GM12878 (cell line): ENCODE measurements around the gene DAAM1. TPM values are rescaled to one million over a fixed set of nuclear protein-coding genes. Genes with fewer than 3 reads are reported as not detected.
A peak's percentile ranks its signal among the peaks of the same experiment; 100 is the strongest.

ENCODE experiments used
- ATAC-seq: fragments of 200-7000 bp; cut with Tn5 transposase; 3 replicates; pipeline ENCODE4 v1.9.1; 2020; ENCODE audit warnings: mild to moderate bottlenecking, moderate library complexity
- BruUV-seq: library from RNA; stranded (reverse); fragments of 400-500 nt; replicated peaks from 2 replicates; lab custom pipeline; 2021; lab: Mats Ljungman, UMichigan
- CTCF ChIA-PET: fragments of 300-600 bp; sonication (Branson Sonifier 250); formaldehyde crosslinking; extraction: SDS; loops from one replicate; lab custom pipeline; 2021; ENCODE audit warnings: inconsistent platforms; lab: Yijun Ruan, JAX
- POLR2A ChIA-PET: fragments of 350-600 bp; formaldehyde crosslinking; extraction: SDS; loops from one replicate; lab custom pipeline; 2021; ENCODE audit warnings: inconsistent platforms; lab: Charles Lee
- RAD21 ChIA-PET: fragments of 300-600 bp; sonication (Branson Sonifier 250); formaldehyde crosslinking; loops from one replicate; lab custom pipeline; 2023; ENCODE audit warnings: antibody characterized with exemption; ENCODE audit not compliant: unreplicated experiment; lab: Charles Lee
- SMC1A ChIA-PET: fragments of 300-600 bp; sonication (Branson Sonifier 250); formaldehyde crosslinking; loops from one replicate; lab custom pipeline; 2023; ENCODE audit not compliant: unreplicated experiment, uncharacterized antibody; lab: Charles Lee
- DNase-seq: peaks from one replicate; pipeline ENCODE4 v3.0.0-alpha.2; 2011; ENCODE audit warnings: low read depth, low spot score
- FAIRE-seq: peaks from 3 replicates; lab custom pipeline; 2011; peaks lifted over from hg19 to GRCh38; lab: Jason Lieb, UNC
- H2AFZ ChIP-seq: 2 replicates; pipeline ENCODE4 v1.6.0; 2011; ENCODE audit warnings: low read depth, low read length, control low read depth; ENCODE audit not compliant: control insufficient read depth
- H3K27ac ChIP-seq: 2 replicates; pipeline ENCODE4 v1.5.1; 2011; ENCODE audit warnings: control low read depth; ENCODE audit not compliant: control insufficient read depth, insufficient read depth
- H3K27me3 ChIP-seq, 2 experiments: replicated peaks in 1 of 2; 2 replicates each; pipeline versions ENCODE4 v1.6.0 to v1.6.1; 2011; ENCODE audit warnings: low read length in 1 of 2; ENCODE audit not compliant: control insufficient read depth in 2 of 2, insufficient read depth in 2 of 2
- H3K36me3 ChIP-seq, 2 experiments: 2 replicates each; pipeline ENCODE4 v1.5.1; 2011; ENCODE audit warnings: low read length in 1 of 2; ENCODE audit not compliant: control insufficient read depth in 2 of 2, insufficient read depth in 2 of 2
- H3K4me1 ChIP-seq: 2 replicates; pipeline ENCODE4 v1.6.1; 2011; ENCODE audit warnings: mild to moderate bottlenecking, low read length, moderate library complexity, mixed read lengths; ENCODE audit not compliant: control insufficient read depth, insufficient read depth
- H3K4me2 ChIP-seq: 2 replicates; pipeline ENCODE4 v1.6.0; 2011; ENCODE audit warnings: control low read depth; ENCODE audit not compliant: control insufficient read depth, insufficient read depth
- H3K4me3 ChIP-seq: fragments of 200-600 bp; sonication (generic); 2 replicates; pipeline ENCODE4 v1.5.1; 2016
- H3K79me2 ChIP-seq: 2 replicates; pipeline ENCODE4 v1.6.0; 2011; ENCODE audit warnings: low read length; ENCODE audit not compliant: control insufficient read depth, insufficient read depth
- H3K9ac ChIP-seq: 2 replicates; pipeline ENCODE4 v1.8.0; 2011; ENCODE audit warnings: low read length, control low read depth, mixed read lengths; ENCODE audit not compliant: control insufficient read depth, insufficient read depth
- H3K9me3 ChIP-seq: replicated peaks from 3 replicates; pipeline ENCODE4 v1.5.1; 2011; ENCODE audit warnings: mild to moderate bottlenecking, low read length; ENCODE audit not compliant: control insufficient read depth, insufficient read depth
- H4K20me1 ChIP-seq: 2 replicates; pipeline ENCODE4 v1.6.0; 2011; ENCODE audit not compliant: control insufficient read depth, insufficient read depth
- MYC ChIP-seq: IDR thresholded peaks from 2 replicates; pipeline ENCODE4 v1.6.1; 2011; ENCODE audit warnings: mild to moderate bottlenecking, low read length, moderate library complexity, inconsistent platforms; ENCODE audit not compliant: insufficient read depth, insufficient replicate concordance, insufficient read length, severe bottlenecking
- NFYA ChIP-seq: IDR thresholded peaks from 2 replicates; pipeline ENCODE4 v1.6.1; 2011; ENCODE audit warnings: low read depth, mild to moderate bottlenecking, low read length, improper control_type of control experiment, borderline replicate concordance
- STAT1 ChIP-seq: fragments of 450-650 bp; conservative IDR thresholded peaks from 2 replicates; pipeline ENCODE4 v1.6.1; 2014; ENCODE audit warnings: antibody characterized with exemption, mild to moderate bottlenecking
- YY1 ChIP-seq: IDR thresholded peaks from 2 replicates; pipeline ENCODE4 v1.6.1; 2011; ENCODE audit warnings: low read depth, mild to moderate bottlenecking, low read length
- ZNF592 ChIP-seq: fragments of 450-650 bp; IDR thresholded peaks from 2 replicates; pipeline ENCODE4 v1.6.1; 2017; ENCODE audit warnings: mild to moderate bottlenecking, moderate library complexity
- WGBS: methylation state at CpG from one replicate; pipeline ENCODE4 v1.1.6; 2016; ENCODE audit warnings: low lambda C conversion rate; ENCODE audit not compliant: insufficient replicate concordance, insufficient coverage; ENCODE audit errors: missing lambda C conversion rate; 5-methylcytosine and 5-hydroxymethylcytosine counted together
- in situ Hi-C: fragments of 300-500 bp; cut with MboI; formaldehyde crosslinking; loops from 9 replicates; pipeline ENCODE4 v1.14.3; 2018; ENCODE audit warnings: mixed read lengths
- intact Hi-C: fragments of 100-400 bp; cut with micrococcal nuclease; formaldehyde crosslinking; loops from one replicate; pipeline ENCODE4 v1.14.2; 2022; ENCODE audit not compliant: unreplicated experiment
- polyA plus RNA-seq, 11 experiments: library from polyadenylated mRNA; depleted of rRNA in 4 of 11; unstranded in 6 of 11; stranded (reverse) in 5 of 11; fragments of >200 nt; fragmentation: Nextera tagmentation in 4 of 11; fragmentation: Illumina TruSeq in 1 of 11; extraction: Ambion mirVana in 4 of 11; extraction: Trizol in 1 of 11; gene quantifications; 1 replicate in 1 of 11; 2 replicates in 10 of 11; pipeline versions ENCODE4 v1.2.1 to v1.2.3, GENCODE V29; 2011 to 2016; ENCODE audit warnings: inconsistent platforms in 2 of 11, missing spikeins in 2 of 11, low read depth in 1 of 11
- total RNA-seq, 4 experiments: library from RNA; depleted of rRNA in 3 of 4; stranded (reverse); fragments of >200 nt in 3 of 4; fragmentation: Illumina TruSeq in 1 of 4; extraction: Trizol in 1 of 4; gene quantifications; 2 replicates each; pipeline versions ENCODE4 v1.2.1 to v1.2.3, GENCODE V29; 2013 to 2021

DAAM1 gene
- total and polyA plus RNA-seq, 10 of the 15 experiments (the other 5 are each of a cell fraction or from before 2014, with no cell fraction given) = 13.8 to 32.4 (median 24.2) TPM

GRCh38 chr14:59313658-59314608, 125.5 kb downstream of the DAAM1 start:
- in situ Hi-C loops = no loop called here
- Histone ChIP-seq H4K20me1 (no peaks in the 10 kb centered on the region), H3K4me3 (no peak overlapping the region), H2AFZ (no peak overlapping the region), H3K4me2 (no peak overlapping the region), H3K27me3 (no peaks in the 10 kb centered on the region), H3K9ac (no peak overlapping the region), H3K27ac (0 out of 2 replicates have a peak overlapping the region, but pooled peaks have one; percentile 14), H3K9me3 (no peaks in the 10 kb centered on the region), H3K36me3 (no peaks in the 10 kb centered on the region), H3K79me2 (no peaks in the 10 kb centered on the region), H3K4me1 (peaks cover 3% of the 10 kb centered on the region; the same call in 1 of the 2 replicates)
- BruUV-seq = no TSS peak
- DNase-seq (no peak), ATAC-seq (peak; percentile 23), FAIRE-seq (no peak)
- ChIA-PET CTCF (interaction anchor here (0.6 to 2.2 kb wide), 11 partner anchors 11 to 189 kb away, joined by 3 to 10 read pairs (median 3); no protein-coding TSS in a partner anchor), POLR2A (interaction anchor here (1.0 to 1.2 kb wide), 2 partner anchors 10 to 100 kb away, joined by 3 read pairs; no protein-coding TSS in a partner anchor), RAD21 (interaction anchor here (0.5 to 3.9 kb wide), 12 partner anchors 14 to 404 kb away, joined by 3 to 18 read pairs (median 4); partner anchors contain the start of gene DAAM1), SMC1A (interaction anchor here (0.8 to 2.5 kb wide), 12 partner anchors 9 to 172 kb away, joined by 3 to 17 read pairs (median 4); partner anchors contain the start of gene DAAM1)
- no peak for TF ChIP-seq MYC
- no peak for TF ChIP-seq NFYA
- no peak for TF ChIP-seq STAT1
- no peak for TF ChIP-seq YY1
- no peak for TF ChIP-seq ZNF592
- 66% methylated on average over 3 of the region's 3 CpGs for WGBS
- intact Hi-C loops = no loop called here
